NCI-H146 treated with DMSO at 0.1 percent for 48 hours (cell line): Measurements from ENCODE around the gene ZYG11A.

Source experiments
- DNase-seq: peaks from one replicate; lab custom pipeline; 2025; ENCODE audit not compliant: unreplicated experiment; lab: John Stamatoyannopoulos, UW

ZYG11A gene

GRCh38 chr1:52917156-52917555 is 74.6 kb downstream of the ZYG11A start:
- DNase-seq = no peak

GRCh38 chr1:52917581-52917980 is 75.0 kb downstream of the ZYG11A start:
- no peak for DNase-seq

GRCh38 chr1:52918201-52918600 is 75.6 kb downstream of the ZYG11A start:
- no peak for DNase-seq

- no peak for DNase-seq
Observed at GRCh38 chr1:52919051-52919722, 76.6 kb downstream of the ZYG11A start.

- no peak for DNase-seq
Observed at GRCh38 chr1:52919723-52920483, 77.3 kb downstream of the ZYG11A start.

- DNase-seq = no peak
Observed at GRCh38 chr1:52920791-52921291, 78.3 kb downstream of the ZYG11A start.

- DNase-seq = no peak
Observed at GRCh38 chr1:52925571-52926005, 83.0 kb downstream of the ZYG11A start.

GRCh38 chr1:52926864-52927211 is 84.3 kb downstream of the ZYG11A start:
- peak; percentile 35 for DNase-seq

- peak; percentile 35 for DNase-seq
Observed at GRCh38 chr1:52927212-52928014, 84.9 kb downstream of the ZYG11A start, which contains the start of gene SCP2. Gene SCP2, plus strand, starts transcription at chr1:52927276. Its CDS starts 121 bp downstream, at chr1:52927397.

GRCh38 chr1:52928015-52928404 is 85.5 kb downstream of the ZYG11A start:
- no peak for DNase-seq

GRCh38 chr1:52929019-52929418 is 86.5 kb downstream of the ZYG11A start:
- no peak for DNase-seq

- no peak for DNase-seq
Observed at GRCh38 chr1:52937433-52938182, 95.0 kb downstream of the ZYG11A start.

- DNase-seq = no peak
Observed at GRCh38 chr1:52938183-52938451, 95.6 kb downstream of the ZYG11A start.

- DNase-seq = no peak
Observed at GRCh38 chr1:52943876-52944416, 101.4 kb downstream of the ZYG11A start.

- no peak for DNase-seq
Observed at GRCh38 chr1:52944566-52944965, 102.0 kb downstream of the ZYG11A start.
